Tibial artery (tissue), 4 donors: ENCODE measurements around the gene C1orf21.

Source experiments
- DNase-seq, 2 donors: peaks; one replicate each; pipeline ENCODE4 v3.0.0-alpha.2; 2019
- H3K27ac ChIP-seq, 2 donors: fragments of 200-600 bp; sonication (generic) in 1 of 2; 1 replicate in 1 of 2; 2 replicates in 1 of 2; pipeline ENCODE4 v1.5.1; 2018 to 2019; ENCODE audit warnings: mild to moderate bottlenecking in 1 of 2
- H3K27me3 ChIP-seq, 2 donors: fragments of 200-600 bp; sonication (generic) in 1 of 2; one replicate each; pipeline versions ENCODE4 v1.5.1 to v1.6.0; 2016 to 2019
- H3K36me3 ChIP-seq, 3 donors: fragments of 200-600 bp; sonication (generic) in 2 of 3; one replicate each; pipeline ENCODE4 v1.5.1; 2016 to 2019; ENCODE audit warnings: mild to moderate bottlenecking in 2 of 3
- H3K4me1 ChIP-seq, 4 donors: fragments of 200-600 bp; sonication (generic) in 2 of 4; 1 replicate in 3 of 4; 2 replicates in 1 of 4; pipeline ENCODE4 v1.5.1; 2016 to 2019
- H3K4me3 ChIP-seq, 2 donors: fragments of 200-600 bp; sonication (generic) in 1 of 2; 1 replicate in 1 of 2; 2 replicates in 1 of 2; pipeline ENCODE4 v1.5.1; 2018 to 2019; ENCODE audit warnings: mild to moderate bottlenecking in 2 of 2
- H3K9me3 ChIP-seq, 3 donors: fragments of 200-600 bp; sonication (generic) in 1 of 3; one replicate each; pipeline ENCODE4 v1.5.1; 2016 to 2019
- intact Hi-C: fragments of 100-400 bp; cut with DNase I; formaldehyde crosslinking; loops from one replicate; pipeline ENCODE4 v1.15.0; 2023; ENCODE audit warnings: low total_unique reads
- TF ChIP-seq, protein P1 (sequence below), 2 experiments: fragments of 200-600 bp in 1 of 2; fragments of 450-650 bp in 1 of 2; IDR thresholded peaks; one replicate each; pipeline ENCODE4 v1.5.1; 2017 to 2019; ENCODE audit warnings: antibody characterized with exemption in 2 of 2, mild to moderate bottlenecking in 1 of 2, moderate library complexity in 1 of 2

C1orf21 gene

DNA sequence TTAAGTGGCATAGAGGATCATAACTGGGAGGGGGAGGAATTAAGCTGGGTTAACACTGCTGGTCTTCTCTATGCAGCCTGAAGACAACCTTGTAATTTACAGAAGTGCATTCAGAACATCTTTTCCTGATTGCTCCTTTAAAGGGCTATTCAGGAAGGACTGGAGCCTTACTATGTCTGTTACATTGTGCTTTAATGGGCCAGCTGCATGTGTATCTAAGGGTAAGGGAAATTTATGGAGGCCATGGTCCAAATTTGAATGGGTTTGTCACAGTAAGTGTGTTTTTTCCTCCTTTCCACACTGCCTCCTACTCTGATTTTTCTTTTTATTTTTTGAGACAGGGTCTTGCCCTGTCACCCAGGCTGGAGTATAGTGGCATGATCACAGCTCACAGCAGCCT, 19.6 kb downstream of the C1orf21 start:
- H3K27ac ChIP-seq, result no peak overlapping the region
- no peaks in the 10 kb centered on the region for H3K9me3 ChIP-seq
- no peak for DNase-seq
- H3K4me1 ChIP-seq, result peaks cover 0 to 7% (median 0%) of the 10 kb centered on the region in 4 donors
- no peaks in the 10 kb centered on the region for H3K27me3 ChIP-seq
- no peaks in the 10 kb centered on the region for H3K36me3 ChIP-seq
- no peak overlapping the region for H3K4me3 ChIP-seq
- TF ChIP-seq, protein P1, sequence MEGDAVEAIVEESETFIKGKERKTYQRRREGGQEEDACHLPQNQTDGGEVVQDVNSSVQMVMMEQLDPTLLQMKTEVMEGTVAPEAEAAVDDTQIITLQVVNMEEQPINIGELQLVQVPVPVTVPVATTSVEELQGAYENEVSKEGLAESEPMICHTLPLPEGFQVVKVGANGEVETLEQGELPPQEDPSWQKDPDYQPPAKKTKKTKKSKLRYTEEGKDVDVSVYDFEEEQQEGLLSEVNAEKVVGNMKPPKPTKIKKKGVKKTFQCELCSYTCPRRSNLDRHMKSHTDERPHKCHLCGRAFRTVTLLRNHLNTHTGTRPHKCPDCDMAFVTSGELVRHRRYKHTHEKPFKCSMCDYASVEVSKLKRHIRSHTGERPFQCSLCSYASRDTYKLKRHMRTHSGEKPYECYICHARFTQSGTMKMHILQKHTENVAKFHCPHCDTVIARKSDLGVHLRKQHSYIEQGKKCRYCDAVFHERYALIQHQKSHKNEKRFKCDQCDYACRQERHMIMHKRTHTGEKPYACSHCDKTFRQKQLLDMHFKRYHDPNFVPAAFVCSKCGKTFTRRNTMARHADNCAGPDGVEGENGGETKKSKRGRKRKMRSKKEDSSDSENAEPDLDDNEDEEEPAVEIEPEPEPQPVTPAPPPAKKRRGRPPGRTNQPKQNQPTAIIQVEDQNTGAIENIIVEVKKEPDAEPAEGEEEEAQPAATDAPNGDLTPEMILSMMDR (IDR thresholded peaks at IDR 0.05), result no peak
- intact Hi-C loops, result no loop called here

DNA sequence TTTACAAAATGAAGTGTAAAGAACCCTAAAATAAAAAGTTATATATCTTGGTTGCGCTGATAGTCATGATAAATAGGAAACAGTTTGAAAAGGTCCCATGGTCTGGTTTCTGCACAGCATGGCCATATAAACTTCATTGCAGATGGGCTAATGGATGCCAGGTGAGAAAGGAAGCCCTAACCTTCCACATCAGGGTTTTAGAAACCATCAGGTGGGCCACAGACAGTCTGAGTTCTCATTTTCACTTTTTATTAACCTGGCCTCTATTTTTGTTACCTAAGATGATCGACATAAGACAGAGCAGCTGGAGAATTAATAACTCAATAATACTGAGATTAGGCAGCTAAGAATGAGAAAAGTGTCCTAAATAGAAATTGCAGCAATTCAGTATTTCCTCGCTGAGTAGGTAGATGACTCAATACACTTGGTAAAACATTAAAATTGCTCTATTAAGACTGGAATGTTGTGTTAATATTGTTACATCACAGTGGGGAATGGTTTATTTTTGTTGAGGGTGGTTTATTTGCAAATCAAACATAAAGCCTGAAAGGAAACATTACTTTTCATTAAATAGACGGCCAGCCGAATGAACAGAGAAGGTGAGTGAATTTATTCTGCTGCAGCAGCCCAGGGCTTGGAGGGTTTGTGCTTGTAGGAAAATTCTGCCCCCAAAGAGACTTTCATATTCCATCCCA, 21.1 kb downstream of the C1orf21 start:
- Histone ChIP-seq H3K9me3 (no peaks in the 10 kb centered on the region), H3K4me3 (no peak overlapping the region), H3K27ac (no peak overlapping the region), H3K27me3 (no peaks in the 10 kb centered on the region), H3K36me3 (no peaks in the 10 kb centered on the region), H3K4me1 (peaks cover 0 to 7% (median 0%) of the 10 kb centered on the region in 4 donors)
- TF ChIP-seq, protein P1 (IDR thresholded peaks at IDR 0.05), result no peak
- intact Hi-C loops, result no loop called here
- no peak for DNase-seq

DNA sequence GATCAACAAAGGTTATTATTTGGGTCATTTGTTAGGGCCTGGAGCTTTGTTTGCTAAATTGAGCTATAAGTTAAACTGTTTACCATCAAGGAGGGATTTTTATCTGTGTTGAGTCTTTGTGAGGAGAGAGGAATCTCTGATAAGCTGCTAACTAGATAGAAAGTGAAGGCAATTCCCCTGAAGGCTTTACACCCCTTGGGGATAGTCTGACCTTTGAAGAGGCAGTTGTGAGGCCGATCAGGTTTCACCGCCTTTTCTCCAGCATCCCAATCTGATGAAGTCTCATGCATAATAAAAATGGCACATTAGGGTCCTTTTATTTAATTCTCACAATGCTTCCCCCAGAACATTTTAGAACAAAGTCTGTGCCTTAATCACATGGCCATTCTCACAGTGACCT, 21.8 kb downstream of the C1orf21 start:
- TF ChIP-seq, protein P1 (IDR thresholded peaks at IDR 0.05), result no peak
- no peak for DNase-seq
- no peaks in the 10 kb centered on the region for H3K27me3 ChIP-seq
- H3K4me1 ChIP-seq, result peaks cover 0 to 7% (median 0%) of the 10 kb centered on the region in 4 donors
- H3K4me3 ChIP-seq, result no peak overlapping the region
- H3K36me3 ChIP-seq, result no peaks in the 10 kb centered on the region
- intact Hi-C loops, result no loop called here
- no peaks in the 10 kb centered on the region for H3K9me3 ChIP-seq
- no peak overlapping the region for H3K27ac ChIP-seq

DNA sequence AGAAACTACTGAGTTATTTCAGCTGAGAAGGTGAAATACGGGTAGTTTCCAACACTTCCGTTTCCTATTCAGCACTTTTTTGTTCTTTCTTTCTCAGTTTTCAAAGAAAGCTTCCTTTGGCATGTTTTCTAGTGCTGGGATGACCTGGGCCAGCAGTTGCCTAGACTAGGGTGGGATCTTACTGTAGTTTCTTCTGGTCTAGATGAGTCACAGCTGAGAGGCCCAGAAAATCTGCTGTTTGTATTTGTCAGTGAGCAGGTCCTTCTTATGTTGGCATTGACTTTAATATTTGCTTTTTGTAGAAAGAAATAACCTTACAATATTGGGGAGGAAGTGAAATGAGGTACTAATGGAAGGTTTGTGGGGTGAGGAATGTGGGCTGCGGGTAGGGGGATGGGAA, 22.2 kb downstream of the C1orf21 start:
- peaks cover 0 to 7% (median 0%) of the 10 kb centered on the region in 4 donors for H3K4me1 ChIP-seq
- no peaks in the 10 kb centered on the region for H3K27me3 ChIP-seq
- no peaks in the 10 kb centered on the region for H3K9me3 ChIP-seq
- TF ChIP-seq, protein P1 (IDR thresholded peaks at IDR 0.05), result no peak
- peaks cover 0 to 3% (median 0%) of the 10 kb centered on the region in 3 donors for H3K36me3 ChIP-seq
- H3K27ac ChIP-seq, result no peak overlapping the region
- DNase-seq, result no peak
- intact Hi-C loops, result no loop called here
- H3K4me3 ChIP-seq, result no peak overlapping the region

DNA sequence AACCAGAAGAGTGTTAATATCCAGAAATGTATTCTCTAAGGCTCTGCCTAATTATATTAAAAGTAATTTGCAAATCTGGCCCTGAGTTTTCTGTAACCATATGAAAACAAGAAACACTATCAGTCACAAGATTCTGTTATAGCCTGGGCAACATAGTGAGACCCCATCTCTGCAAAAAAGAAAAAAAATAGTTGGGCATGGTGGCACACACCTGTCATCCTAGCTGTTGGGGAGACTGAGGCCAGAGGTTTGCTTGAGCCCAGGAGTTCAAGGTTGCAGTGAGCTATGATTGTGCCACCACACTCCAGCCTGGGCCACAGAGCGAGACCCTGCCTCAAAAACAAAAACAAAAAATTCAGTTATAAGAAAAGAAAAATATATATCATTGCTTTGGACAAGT, 25.6 kb downstream of the C1orf21 start:
- H3K9me3 ChIP-seq, result no peaks in the 10 kb centered on the region
- peaks cover 0 to 7% (median 0%) of the 10 kb centered on the region in 4 donors for H3K4me1 ChIP-seq
- H3K4me3 ChIP-seq, result no peak overlapping the region
- no peaks in the 10 kb centered on the region for H3K27me3 ChIP-seq
- no peak overlapping the region for H3K27ac ChIP-seq
- DNase-seq, result no peak
- TF ChIP-seq, protein P1 (IDR thresholded peaks at IDR 0.05), result no peak
- intact Hi-C loops, result no loop called here
- peaks cover 0 to 4% (median 0%) of the 10 kb centered on the region in 3 donors for H3K36me3 ChIP-seq
